ENCODE measurements around the gene CGN.

The CGN gene

DNA sequence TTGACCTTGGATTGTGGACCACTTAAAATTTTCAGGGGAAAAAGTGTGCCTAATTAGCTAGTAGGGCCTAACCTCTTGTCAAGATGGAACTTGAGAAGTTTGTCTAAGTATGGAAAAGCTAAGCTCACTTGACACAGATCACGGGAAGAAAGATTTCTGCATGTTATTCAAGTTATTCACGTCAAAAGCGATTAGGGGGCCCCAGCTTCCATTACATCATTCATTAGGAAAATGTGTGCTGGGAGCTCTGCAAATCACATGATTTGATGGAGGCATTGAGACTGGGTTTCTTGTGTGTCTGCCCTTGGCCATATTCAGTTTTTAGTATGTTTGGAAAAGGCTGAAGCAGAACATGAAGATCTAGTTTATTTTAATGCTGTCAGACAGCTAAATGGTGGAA lies 36.4 kb upstream of the CGN start (continued):
- TF ChIP-seq, protein P1, sequence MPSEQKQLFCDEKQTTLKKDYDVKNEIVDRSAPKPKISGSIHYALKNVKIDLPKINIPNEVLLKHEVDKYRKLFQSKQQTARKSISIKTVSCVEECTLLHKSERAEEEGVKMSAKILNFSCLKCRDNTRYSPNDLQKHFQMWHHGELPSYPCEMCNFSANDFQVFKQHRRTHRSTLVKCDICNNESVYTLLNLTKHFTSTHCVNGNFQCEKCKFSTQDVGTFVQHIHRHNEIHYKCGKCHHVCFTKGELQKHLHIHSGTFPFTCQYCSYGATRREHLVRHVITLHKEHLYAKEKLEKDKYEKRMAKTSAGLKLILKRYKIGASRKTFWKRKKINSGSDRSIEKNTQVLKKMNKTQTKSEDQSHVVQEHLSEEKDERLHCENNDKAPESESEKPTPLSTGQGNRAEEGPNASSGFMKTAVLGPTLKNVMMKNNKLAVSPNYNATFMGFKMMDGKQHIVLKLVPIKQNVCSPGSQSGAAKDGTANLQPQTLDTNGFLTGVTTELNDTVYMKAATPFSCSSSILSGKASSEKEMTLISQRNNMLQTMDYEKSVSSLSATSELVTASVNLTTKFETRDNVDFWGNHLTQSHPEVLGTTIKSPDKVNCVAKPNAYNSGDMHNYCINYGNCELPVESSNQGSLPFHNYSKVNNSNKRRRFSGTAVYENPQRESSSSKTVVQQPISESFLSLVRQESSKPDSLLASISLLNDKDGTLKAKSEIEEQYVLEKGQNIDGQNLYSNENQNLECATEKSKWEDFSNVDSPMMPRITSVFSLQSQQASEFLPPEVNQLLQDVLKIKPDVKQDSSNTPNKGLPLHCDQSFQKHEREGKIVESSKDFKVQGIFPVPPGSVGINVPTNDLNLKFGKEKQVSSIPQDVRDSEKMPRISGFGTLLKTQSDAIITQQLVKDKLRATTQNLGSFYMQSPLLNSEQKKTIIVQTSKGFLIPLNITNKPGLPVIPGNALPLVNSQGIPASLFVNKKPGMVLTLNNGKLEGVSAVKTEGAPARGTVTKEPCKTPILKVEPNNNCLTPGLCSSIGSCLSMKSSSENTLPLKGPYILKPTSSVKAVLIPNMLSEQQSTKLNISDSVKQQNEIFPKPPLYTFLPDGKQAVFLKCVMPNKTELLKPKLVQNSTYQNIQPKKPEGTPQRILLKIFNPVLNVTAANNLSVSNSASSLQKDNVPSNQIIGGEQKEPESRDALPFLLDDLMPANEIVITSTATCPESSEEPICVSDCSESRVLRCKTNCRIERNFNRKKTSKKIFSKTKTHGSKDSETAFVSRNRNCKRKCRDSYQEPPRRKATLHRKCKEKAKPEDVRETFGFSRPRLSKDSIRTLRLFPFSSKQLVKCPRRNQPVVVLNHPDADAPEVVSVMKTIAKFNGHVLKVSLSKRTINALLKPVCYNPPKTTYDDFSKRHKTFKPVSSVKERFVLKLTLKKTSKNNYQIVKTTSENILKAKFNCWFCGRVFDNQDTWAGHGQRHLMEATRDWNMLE (tag by site-specific recombination; conservative IDR thresholded peaks at IDR 0.05; ENCODE audit: low read depth): 0 out of 2 replicates have a peak, but pooled peaks have one; percentile 21
- TF ChIP-seq ZBTB21 (tag by site-specific recombination; IDR thresholded peaks at IDR 0.05) (peak; percentile 36; the same call in 1 of the 2 replicates), ZNF335 (tag by site-specific recombination; conservative IDR thresholded peaks at IDR 0.05) (0 out of 2 replicates have a peak, but pooled peaks have one; percentile 12)

DNA sequence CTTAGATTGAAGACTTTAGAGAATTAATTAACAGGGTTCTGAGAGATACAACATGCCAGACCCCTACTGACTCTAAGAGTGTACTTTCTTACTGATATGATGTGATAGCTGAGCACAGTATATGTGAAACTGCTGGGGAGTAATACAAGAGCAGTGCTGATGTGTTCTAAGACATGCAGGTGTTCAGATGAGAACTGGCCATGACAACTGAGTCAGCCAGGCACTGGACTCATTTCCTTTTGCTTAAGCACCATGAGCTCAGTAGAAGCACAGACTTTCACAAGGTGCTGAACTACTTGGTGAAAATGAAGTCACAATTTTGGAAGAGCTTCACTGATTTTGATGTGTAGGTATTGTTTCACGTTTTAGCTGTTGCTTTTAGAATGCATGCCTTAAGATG lies 36.0 kb upstream of the CGN start:
- H3K9me3 ChIP-seq (ENCODE audit: control insufficient read depth, insufficient read depth, low read depth, low read length): no peaks in the 10 kb centered on the region
- POLR2A ChIA-PET: interaction anchor here (0.8 to 2.5 kb wide), 6 partner anchors 16 to 128 kb away, joined by 3 to 8 read pairs (median 4); partner anchors contain the start of genes POGZ and TUFT1
- TF ChIP-seq PRDM1 (tag by site-specific recombination; IDR thresholded peaks at IDR 0.05) (0 out of 2 replicates have a peak, but pooled peaks have one; percentile 19), ZNF560 (tag by site-specific recombination; IDR thresholded peaks at IDR 0.05; ENCODE audit: borderline replicate concordance) (no peak), ZNF510 (tag by site-specific recombination; IDR thresholded peaks at IDR 0.05; ENCODE audit: insufficient replicate concordance) (no peak)
- TF ChIP-seq, protein P2, sequence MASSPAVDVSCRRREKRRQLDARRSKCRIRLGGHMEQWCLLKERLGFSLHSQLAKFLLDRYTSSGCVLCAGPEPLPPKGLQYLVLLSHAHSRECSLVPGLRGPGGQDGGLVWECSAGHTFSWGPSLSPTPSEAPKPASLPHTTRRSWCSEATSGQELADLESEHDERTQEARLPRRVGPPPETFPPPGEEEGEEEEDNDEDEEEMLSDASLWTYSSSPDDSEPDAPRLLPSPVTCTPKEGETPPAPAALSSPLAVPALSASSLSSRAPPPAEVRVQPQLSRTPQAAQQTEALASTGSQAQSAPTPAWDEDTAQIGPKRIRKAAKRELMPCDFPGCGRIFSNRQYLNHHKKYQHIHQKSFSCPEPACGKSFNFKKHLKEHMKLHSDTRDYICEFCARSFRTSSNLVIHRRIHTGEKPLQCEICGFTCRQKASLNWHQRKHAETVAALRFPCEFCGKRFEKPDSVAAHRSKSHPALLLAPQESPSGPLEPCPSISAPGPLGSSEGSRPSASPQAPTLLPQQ (tag by site-specific recombination; IDR thresholded peaks at IDR 0.05): no peak
- TF ChIP-seq, protein P3, sequence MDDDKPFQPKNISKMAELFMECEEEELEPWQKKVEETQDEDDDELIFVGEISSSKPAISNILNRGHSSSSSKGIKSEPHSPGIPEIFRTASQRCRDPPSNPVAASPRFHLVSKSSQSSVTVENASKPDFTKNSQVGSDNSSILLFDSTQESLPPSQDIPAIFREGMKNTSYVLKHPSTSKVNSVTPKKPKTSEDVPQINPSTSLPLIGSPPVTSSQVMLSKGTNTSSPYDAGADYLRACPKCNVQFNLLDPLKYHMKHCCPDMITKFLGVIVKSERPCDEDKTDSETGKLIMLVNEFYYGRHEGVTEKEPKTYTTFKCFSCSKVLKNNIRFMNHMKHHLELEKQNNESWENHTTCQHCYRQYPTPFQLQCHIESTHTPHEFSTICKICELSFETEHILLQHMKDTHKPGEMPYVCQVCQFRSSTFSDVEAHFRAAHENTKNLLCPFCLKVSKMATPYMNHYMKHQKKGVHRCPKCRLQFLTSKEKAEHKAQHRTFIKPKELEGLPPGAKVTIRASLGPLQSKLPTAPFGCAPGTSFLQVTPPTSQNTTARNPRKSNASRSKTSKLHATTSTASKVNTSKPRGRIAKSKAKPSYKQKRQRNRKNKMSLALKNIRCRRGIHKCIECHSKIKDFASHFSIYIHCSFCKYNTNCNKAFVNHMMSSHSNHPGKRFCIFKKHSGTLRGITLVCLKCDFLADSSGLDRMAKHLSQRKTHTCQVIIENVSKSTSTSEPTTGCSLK (tag by site-specific recombination; IDR thresholded peaks at IDR 0.05): no peak
- TF ChIP-seq, protein P4, sequence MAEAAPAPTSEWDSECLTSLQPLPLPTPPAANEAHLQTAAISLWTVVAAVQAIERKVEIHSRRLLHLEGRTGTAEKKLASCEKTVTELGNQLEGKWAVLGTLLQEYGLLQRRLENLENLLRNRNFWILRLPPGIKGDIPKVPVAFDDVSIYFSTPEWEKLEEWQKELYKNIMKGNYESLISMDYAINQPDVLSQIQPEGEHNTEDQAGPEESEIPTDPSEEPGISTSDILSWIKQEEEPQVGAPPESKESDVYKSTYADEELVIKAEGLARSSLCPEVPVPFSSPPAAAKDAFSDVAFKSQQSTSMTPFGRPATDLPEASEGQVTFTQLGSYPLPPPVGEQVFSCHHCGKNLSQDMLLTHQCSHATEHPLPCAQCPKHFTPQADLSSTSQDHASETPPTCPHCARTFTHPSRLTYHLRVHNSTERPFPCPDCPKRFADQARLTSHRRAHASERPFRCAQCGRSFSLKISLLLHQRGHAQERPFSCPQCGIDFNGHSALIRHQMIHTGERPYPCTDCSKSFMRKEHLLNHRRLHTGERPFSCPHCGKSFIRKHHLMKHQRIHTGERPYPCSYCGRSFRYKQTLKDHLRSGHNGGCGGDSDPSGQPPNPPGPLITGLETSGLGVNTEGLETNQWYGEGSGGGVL (tag by site-specific recombination; IDR thresholded peaks at IDR 0.05): no peak
- TF ChIP-seq, protein P5, sequence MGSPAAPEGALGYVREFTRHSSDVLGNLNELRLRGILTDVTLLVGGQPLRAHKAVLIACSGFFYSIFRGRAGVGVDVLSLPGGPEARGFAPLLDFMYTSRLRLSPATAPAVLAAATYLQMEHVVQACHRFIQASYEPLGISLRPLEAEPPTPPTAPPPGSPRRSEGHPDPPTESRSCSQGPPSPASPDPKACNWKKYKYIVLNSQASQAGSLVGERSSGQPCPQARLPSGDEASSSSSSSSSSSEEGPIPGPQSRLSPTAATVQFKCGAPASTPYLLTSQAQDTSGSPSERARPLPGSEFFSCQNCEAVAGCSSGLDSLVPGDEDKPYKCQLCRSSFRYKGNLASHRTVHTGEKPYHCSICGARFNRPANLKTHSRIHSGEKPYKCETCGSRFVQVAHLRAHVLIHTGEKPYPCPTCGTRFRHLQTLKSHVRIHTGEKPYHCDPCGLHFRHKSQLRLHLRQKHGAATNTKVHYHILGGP (tag by site-specific recombination; IDR thresholded peaks at IDR 0.05): no peak
- H3K36me3 ChIP-seq (ENCODE audit: control insufficient read depth in 2 of 2, insufficient read depth in 1 of 2, low read length in 2 of 2): no peaks in the 10 kb centered on the region
- CTCF ChIA-PET: interaction anchor here (0.5 to 2.0 kb wide), 5 partner anchors 10 to 148 kb away, joined by 3 to 9 read pairs (median 3); no protein-coding TSS in a partner anchor
- H3K4me3 ChIP-seq (ENCODE audit: low read depth, low read length): no peak overlapping the region
- no peaks in the 10 kb centered on the region for H3K4me1 ChIP-seq (ENCODE audit: control insufficient read depth, insufficient read depth, low read length)
- H3K27ac ChIP-seq (ENCODE audit: extremely low read depth, low read depth, low read length): no peak overlapping the region

Data from HEK293 (cell line).